ENCODE results near the gene PGBD5. TPM values are rescaled to one million over a fixed set of nuclear protein-coding genes. Genes with fewer than 3 reads are reported as not detected.

The PGBD5 gene
- total RNA-seq, 1 donor = not detected

DNA sequence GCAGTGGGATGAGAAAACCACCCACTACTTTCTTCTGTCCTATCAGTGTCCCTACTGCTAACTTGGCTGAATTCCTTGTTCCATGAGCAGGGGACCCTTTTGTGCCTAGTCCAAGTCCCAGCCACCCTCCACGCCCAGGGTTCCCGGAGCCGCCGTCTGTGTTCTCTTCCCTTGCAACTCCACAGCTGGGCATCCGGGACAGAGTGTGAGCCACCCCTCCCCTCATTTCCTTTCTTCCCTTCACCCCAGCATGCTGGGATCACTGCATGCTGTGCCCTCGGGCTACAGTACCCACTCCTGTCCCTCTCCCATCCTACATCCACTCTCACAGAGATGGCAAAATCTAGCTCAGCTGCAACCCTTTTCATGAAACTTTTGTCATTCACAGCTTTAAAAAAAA is 44.5 kb downstream of the PGBD5 start:
- H3K4me3 ChIP-seq (ENCODE audit: low read depth, low read length) = no peak overlapping the region
- TF ChIP-seq, protein P1, sequence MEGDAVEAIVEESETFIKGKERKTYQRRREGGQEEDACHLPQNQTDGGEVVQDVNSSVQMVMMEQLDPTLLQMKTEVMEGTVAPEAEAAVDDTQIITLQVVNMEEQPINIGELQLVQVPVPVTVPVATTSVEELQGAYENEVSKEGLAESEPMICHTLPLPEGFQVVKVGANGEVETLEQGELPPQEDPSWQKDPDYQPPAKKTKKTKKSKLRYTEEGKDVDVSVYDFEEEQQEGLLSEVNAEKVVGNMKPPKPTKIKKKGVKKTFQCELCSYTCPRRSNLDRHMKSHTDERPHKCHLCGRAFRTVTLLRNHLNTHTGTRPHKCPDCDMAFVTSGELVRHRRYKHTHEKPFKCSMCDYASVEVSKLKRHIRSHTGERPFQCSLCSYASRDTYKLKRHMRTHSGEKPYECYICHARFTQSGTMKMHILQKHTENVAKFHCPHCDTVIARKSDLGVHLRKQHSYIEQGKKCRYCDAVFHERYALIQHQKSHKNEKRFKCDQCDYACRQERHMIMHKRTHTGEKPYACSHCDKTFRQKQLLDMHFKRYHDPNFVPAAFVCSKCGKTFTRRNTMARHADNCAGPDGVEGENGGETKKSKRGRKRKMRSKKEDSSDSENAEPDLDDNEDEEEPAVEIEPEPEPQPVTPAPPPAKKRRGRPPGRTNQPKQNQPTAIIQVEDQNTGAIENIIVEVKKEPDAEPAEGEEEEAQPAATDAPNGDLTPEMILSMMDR (IDR thresholded peaks at IDR 0.05; ENCODE audit: insufficient read depth, low read length) = no peak
- DNase-seq (ENCODE audit: low read depth) = no peak

DNA sequence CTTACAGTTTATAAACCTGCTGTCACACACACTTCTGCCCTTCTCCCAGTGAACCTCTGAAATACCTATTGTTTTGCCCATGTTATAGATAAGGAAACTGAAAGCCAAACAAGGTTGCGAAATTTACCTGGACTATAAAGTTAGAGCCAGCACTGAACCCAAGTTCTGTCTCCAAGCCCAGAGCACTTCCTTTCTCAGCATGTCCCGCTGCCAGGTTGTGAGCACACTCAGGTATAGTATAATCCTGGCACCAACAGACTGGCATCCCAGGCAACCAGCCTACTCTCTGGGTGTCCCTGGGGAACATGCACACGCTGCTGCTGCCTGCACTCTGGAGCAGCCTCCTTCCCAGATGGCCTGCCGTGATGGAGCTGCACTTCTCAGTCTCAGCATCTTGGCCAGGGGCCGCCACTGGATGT is 45.1 kb downstream of the PGBD5 start:
- DNase-seq (ENCODE audit: low read depth) = no peak
- no peak overlapping the region for H3K4me3 ChIP-seq (ENCODE audit: low read depth, low read length)
- TF ChIP-seq, protein P1 (IDR thresholded peaks at IDR 0.05; ENCODE audit: insufficient read depth, low read length) = no peak

DNA sequence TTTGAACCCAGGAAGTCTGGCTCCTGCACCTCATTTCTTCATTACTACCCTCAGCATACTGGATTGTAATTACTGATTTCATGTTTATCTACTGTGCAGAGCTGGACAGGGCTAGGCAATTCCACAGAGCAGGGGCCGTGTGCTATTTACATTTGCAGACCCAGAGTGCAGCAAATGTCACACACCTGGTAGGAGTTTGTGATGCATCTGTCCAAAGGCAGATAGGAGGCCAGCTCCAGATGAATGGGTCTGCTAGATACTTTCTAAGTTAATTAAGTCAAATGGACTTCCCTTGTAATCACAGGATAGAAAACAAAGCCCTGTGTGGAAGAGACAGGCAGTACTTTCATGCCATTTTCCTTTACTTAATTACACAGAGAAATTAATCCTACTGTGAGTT is 46.2 kb downstream of the PGBD5 start:
- no peak overlapping the region for H3K4me3 ChIP-seq (ENCODE audit: low read depth, low read length)
- DNase-seq (ENCODE audit: low read depth) = no peak
- TF ChIP-seq, protein P1 (IDR thresholded peaks at IDR 0.05; ENCODE audit: insufficient read depth, low read length) = no peak

DNA sequence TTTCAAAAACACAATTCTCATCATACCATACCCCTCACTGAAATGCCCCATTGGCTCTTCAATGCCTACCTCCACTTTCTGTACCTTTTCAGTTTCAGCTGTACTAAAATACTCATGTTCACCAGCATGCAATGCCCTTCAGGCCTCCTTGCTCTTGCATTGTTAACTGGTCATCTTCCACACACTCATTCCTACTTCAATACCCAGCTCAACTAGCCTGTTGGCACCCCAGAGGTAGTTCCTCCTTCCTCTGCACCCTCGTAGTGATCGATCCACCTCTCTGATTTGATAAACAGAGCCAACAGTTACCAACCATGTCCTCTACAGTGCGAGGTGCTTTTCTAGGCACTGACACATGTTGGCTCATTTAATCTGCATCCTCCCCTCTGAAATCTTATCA is 46.7 kb downstream of the PGBD5 start:
- TF ChIP-seq, protein P1 (IDR thresholded peaks at IDR 0.05; ENCODE audit: insufficient read depth, low read length) = no peak
- no peak overlapping the region for H3K4me3 ChIP-seq (ENCODE audit: low read depth, low read length)
- no peak for DNase-seq (ENCODE audit: low read depth)

DNA sequence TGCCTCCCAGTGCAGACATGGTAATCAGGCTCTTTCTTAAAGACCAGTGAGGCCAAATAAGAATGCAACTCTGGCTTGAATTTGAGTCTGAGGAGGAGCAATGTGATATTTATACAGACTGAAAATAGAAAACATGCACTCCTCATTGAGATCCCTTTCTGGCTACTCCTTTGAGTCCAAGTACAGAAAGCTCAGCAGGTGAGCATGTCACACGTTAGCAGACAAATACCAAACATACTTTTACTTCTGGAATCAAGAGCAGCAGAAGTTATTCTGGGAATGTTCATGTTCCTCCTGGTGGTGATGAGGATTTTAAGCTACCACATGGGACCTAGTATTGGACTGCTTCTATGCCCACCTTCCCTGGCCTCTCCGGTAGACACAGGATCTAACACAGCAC is 48.3 kb downstream of the PGBD5 start:
- no peak for DNase-seq (ENCODE audit: low read depth)
- no peak overlapping the region for H3K4me3 ChIP-seq (ENCODE audit: low read depth, low read length)
- TF ChIP-seq, protein P1 (IDR thresholded peaks at IDR 0.05; ENCODE audit: insufficient read depth, low read length) = no peak

DNA sequence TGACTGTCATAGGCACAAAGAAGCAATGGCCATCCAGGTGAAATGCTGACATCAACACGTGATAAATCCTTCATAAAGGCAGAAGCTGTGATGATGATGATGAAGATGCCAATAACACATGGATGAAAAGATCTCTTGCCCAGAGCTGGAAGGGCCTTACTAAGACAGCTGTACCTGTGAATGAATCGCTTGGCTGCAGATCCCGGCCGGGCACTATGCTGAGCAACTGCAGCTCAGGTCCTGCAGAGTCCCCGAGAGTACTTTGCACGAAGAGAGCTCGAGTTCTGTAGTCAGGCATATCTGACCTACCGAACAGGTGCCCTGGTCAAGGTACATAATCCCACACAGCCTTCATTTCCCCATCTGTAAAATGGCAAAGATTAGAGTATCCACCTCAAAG is 48.8 kb downstream of the PGBD5 start:
- no peak for DNase-seq (ENCODE audit: low read depth)
- TF ChIP-seq, protein P1 (IDR thresholded peaks at IDR 0.05; ENCODE audit: insufficient read depth, low read length) = no peak
- H3K4me3 ChIP-seq (ENCODE audit: low read depth, low read length) = no peak overlapping the region

DNA sequence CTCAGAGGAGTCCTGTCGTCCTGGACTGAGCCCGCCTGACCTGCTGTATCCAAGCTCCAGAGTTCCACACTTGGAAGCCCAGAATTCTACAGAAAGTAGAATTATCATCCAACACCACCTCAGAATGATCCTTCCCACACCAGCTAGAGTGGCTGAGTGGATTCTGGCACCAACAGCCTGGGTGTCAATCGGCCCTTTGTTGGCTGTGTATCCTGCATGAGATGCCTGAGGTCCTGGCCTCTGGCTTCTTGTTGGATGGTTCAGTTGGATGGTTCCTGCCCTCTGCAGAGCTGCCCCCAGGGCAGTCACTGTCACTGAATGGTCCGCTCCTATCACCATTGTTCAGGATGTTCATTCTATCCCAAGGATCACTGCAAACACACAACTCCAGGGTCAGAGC is 49.8 kb downstream of the PGBD5 start:
- no peak for DNase-seq (ENCODE audit: low read depth)
- no peak overlapping the region for H3K4me3 ChIP-seq (ENCODE audit: low read depth, low read length)
- TF ChIP-seq, protein P1 (IDR thresholded peaks at IDR 0.05; ENCODE audit: insufficient read depth, low read length) = no peak

Data from fibroblast of the aortic adventitia (primary cell).